ENCODE results near the gene SH2B3.

DNA sequence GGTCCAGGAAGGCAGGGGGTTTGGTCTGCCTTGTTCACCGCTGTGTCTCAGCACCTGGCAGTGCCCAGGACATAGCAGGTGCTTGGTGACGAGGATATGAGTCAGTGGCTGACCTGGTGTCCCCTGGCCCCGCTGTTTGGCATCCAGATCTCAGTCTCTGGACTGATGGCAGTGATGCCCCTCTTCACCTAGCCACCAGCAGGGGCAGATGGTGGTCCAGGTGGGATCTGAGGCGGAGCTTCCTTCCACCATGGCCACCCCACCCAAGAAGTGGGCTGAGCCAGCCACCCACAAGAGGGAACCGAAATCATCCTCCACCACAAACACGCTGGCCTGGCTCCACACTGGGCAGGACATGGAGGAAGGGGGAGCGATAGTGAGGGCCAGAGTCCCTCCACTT, 16.1 kb upstream of the SH2B3 start:
- TF ChIP-seq TAF1 (IDR thresholded peaks at IDR 0.05; ENCODE audit: low read depth, low read length) (no peak), POLR2A (IDR thresholded peaks at IDR 0.05; ENCODE audit: low read depth, low read length) (no peak), POLR2AphosphoS5 (IDR thresholded peaks at IDR 0.05; ENCODE audit: low read depth, low read length) (no peak)

Measured in GM12891 (cell line).